Heart left ventricle (tissue), 13 donors: Measurements from ENCODE around the gene DLG1.

Source experiments
- CTCF ChIP-seq, 12 donors: fragments of 200-600 bp; sonication (generic) in 4 of 12; IDR thresholded peaks; one replicate each; pipeline versions ENCODE4 v1.5.0 to v1.8.0; 2018 to 2022; ENCODE audit warnings: antibody characterized with exemption in 12 of 12, mild to moderate bottlenecking in 5 of 12
- POLR2A ChIP-seq, 2 donors: fragments of 450-650 bp; IDR thresholded peaks; one replicate each; pipeline ENCODE4 v1.6.1; 2017; ENCODE audit warnings: antibody characterized with exemption in 2 of 2, mild to moderate bottlenecking in 2 of 2, moderate library complexity in 2 of 2
- donor health status: ischemic (EF 13 %, LVEDD 7.1; RV severe dilation, severe dysfunction).
- donor health status: DM: no; HTN: yes; CAD: no.
- donor health status: DM: no; HTN: no; CAD: no.
- donor health status: ischemic (EF 25% LVEDD 6.9; RV normal size, moderate dysfunction).
- donor health status: ischemic (EF 25% LVEDD 5.7; RV mildly dilated, moderate dysfunction).
- donor health status: ischemic (EF 35%, LVEDD 5.7; RV mildly dilated, moderate dysfunction).
- donor health status: nonischemic (EF 11% LVEDD 7.7; RV severe dilation, severe dysfunction).
- donor health status: DM: yes; HTN: yes; CAD: no.
- donor health status: PGD.
- donor health status: ischemic (EF 29% LVEDD 5.4; RV normal size, mild dysfunction).
- donor health status: nonischemic (EF 23%, LVEDD 6.1; RV moderate dilation, normal function).

GRCh38 chr3:197008436-197009209, 289.8 kb downstream of the DLG1 start:
- TF ChIP-seq CTCF (IDR thresholded peaks at IDR 0.05) = no peak
- no peak for TF ChIP-seq POLR2A (IDR thresholded peaks at IDR 0.05)
